Tibial nerve (tissue), 4 donors: ENCODE measurements around the gene BUB1.
"Not testable (repeated sequence)": the region's sequence is repeated elsewhere in the genome, so short reads cannot be mapped to it uniquely, and the experiment has no call there.

Experiments used
- CTCF ChIP-seq, 5 experiments: fragments of 200-600 bp in 3 of 5; fragments of 450-650 bp in 2 of 5; sonication (generic) in 3 of 5; IDR thresholded peaks; one replicate each; pipeline ENCODE4 v1.5.1; 2016 to 2019; ENCODE audit warnings: antibody characterized with exemption in 5 of 5, mild to moderate bottlenecking in 3 of 5, moderate library complexity in 2 of 5
- EP300 ChIP-seq, 2 donors: sonication (generic); formaldehyde crosslinking; IDR thresholded peaks; one replicate each; pipeline ENCODE4 v1.6.1; 2017; ENCODE audit warnings: antibody characterized with exemption in 2 of 2, mild to moderate bottlenecking in 1 of 2
- POLR2A ChIP-seq, 2 donors: fragments of 450-650 bp; IDR thresholded peaks; one replicate each; pipeline ENCODE4 v1.6.1; 2017; ENCODE audit warnings: antibody characterized with exemption in 2 of 2, mild to moderate bottlenecking in 2 of 2, moderate library complexity in 2 of 2

GRCh38 chr2:110588520-110588919 lies 89.3 kb downstream of the BUB1 start:
- TF ChIP-seq CTCF, POLR2A, EP300 (IDR thresholded peaks at IDR 0.05): not testable (repeated sequence)
